Limb (tissue), 2 donors: ENCODE data around the gene CNTNAP2.
"Not testable (repeated sequence)": the region's sequence is repeated elsewhere in the genome, so short reads cannot be mapped to it uniquely, and the experiment has no call there.

Experiments
- DNase-seq, 2 donors: peaks; one replicate each; pipeline ENCODE4 v3.0.0-alpha.2; 2016; ENCODE audit errors: extremely low spot score in 2 of 2

The CNTNAP2 gene

GRCh38 chr7:147079921-147080420, 963.4 kb downstream of the CNTNAP2 start:
- DNase-seq = no peak

- no peak for DNase-seq
Measured at GRCh38 chr7:147081117-147081516, 964.5 kb downstream of the CNTNAP2 start.

DNA sequence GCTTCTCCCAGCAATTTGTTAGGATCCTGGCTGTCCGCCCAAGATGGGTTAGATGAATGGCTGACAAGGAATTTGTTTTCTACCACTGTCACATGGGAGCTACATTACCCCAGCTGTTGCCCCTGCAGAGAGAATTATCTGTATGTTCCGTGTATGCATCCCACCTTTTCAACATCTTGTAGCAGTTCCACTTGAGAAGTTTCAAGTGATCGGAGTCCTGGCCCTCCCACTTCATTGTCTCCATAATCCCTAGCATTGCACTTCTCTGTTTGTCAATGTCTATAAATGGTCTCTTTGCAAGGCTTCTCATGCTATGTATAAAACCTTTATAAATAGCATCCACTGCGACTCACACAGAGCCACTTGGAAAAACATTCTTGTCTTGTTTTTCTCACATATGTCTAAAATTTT, 972.5 kb downstream of the CNTNAP2 start:
- no peak for DNase-seq

GRCh38 chr7:147089608-147090007, 973.0 kb downstream of the CNTNAP2 start:
- no peak for DNase-seq

GRCh38 chr7:147096629-147097028, 980.0 kb downstream of the CNTNAP2 start:
- DNase-seq = no peak

DNA sequence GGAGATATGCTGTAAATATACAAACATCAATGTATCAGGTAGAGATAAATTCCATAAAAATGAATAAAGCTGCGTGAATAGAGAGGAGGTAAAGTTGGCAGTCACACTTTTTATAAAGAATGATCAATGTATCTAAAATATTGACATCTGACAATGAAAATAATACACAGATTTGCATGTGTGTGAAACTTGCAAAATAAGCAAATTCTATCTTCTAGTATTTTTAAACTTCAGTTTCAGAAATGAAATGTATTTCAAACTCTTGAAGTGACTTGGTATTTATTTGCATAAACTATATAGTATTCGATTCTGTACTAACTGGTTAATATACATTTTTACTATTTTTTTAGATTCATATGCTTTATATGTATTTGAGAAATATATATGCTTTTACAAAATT, 986.6 kb downstream of the CNTNAP2 start:
- DNase-seq = no peak

DNA sequence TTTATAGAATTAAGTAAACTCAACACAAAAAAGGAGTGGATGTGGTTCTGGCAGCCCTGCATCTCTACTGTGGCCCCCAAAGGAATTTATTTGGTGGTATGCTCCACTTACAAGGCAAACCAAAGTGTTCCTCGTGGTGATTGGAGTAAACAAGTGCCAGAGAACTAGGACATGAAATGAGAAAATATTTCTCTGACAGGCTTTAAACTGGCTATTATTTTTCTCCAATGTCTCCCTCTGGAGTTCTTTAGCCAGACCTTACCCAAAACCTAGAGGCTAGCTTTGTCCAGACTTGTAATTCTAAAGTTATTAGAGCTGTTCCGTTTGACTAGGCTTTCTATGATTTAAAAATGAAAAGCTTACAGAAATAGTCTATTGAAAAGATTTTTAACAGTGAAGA, 990.1 kb downstream of the CNTNAP2 start:
- DNase-seq = no peak

GRCh38 chr7:147114525-147114924, 997.9 kb downstream of the CNTNAP2 start:
- not testable (repeated sequence) for DNase-seq

- no peak for DNase-seq
Measured at GRCh38 chr7:147136352-147136751, 1019.8 kb downstream of the CNTNAP2 start.

DNA sequence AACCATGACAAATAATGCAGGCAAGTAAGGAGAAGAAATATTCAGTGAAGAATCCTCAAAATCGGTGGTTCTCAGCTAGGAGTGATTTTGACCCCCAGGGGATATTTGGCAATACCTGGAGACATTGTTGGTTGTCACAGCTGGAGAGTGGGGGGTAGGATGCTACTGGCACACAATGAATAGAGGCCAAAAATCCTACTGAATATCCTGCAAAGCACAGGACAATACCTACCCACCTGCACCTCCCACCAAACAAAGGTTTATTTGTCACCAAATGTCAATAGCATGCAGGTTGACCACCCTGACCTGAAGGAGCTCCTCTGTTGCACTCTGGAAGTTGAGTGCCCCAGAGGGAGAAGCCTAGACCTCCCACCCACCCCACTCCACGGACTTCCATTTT, 1028.6 kb downstream of the CNTNAP2 start:
- DNase-seq = no peak

- DNase-seq = no peak
Measured at GRCh38 chr7:147146169-147146568, 1029.6 kb downstream of the CNTNAP2 start.

- DNase-seq = no peak
Measured at GRCh38 chr7:147151661-147152060, 1035.1 kb downstream of the CNTNAP2 start.

DNA sequence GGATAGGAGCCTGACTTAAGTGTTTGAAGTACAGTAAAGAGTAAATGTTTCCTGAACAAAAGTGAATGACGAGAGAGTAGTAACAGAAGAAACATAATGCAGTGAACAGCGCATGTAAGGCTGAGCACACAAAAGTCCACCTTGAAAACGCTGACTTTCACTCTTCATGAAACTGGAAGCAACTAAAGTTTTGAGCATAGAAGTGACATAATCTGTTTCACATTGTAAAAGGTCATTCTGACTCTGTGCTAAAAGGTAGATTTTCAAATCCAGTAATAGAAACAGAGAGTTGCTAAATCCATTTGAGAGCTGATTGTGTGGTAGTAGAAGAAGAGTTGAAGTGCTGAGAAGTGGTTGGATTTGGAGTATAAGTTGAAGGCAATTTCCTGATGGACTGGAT, 1037.0 kb downstream of the CNTNAP2 start:
- no peak for DNase-seq

- no peak for DNase-seq
Measured at GRCh38 chr7:147161405-147161804, 1044.8 kb downstream of the CNTNAP2 start.

DNA sequence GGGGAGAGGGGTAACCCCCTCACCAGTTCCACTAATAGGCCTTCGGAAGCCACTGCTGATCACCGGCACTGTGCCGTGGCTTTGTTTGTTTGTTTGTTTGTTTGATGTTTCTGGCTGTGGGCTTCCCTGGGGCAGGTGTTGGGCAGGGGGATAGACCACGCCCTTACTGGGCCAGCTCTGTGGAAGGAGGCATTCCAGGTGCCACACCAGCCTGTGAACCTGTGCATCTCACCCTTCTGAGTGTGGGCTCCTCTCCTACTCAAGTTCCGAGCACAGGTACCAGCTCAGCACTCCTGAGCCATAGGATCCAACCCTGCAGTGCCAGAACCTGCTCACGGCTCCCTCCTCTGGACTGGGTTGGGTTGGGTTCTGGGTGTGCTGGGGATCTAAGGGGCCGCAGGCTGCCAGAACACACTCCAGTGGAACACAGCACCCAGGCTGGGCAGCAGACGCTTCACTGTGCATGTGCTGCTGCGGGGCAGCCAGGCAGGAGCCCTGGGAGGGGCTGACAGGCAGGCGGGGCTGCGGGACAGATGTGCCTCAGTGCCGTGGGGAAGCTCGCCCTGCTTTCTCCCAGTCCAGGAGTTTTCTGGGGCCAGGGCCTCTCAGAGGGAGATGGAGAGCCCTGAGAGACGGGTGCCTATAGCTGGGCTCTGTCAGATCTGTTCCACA, 1053.9 kb downstream of the CNTNAP2 start:
- DNase-seq = no peak

DNA sequence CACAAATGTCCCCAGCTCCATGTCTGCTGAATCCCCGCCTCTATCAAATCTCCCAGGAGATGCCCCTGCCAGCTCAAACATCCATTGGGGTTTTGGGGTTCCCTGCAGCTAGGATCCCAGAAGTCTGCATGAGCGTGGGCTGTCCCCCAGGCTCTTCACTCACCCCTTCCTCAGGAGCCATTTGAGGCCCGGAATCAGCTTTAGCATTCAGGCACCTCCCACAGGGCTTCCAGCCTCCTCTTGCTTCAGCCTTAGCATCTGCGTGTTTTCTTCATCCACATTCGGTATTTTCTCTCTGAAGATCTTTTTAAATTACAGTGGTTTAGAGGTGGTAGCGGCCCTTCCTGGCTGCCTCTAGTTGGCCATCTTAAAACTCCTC, 1054.4 kb downstream of the CNTNAP2 start:
- DNase-seq = no peak

DNA sequence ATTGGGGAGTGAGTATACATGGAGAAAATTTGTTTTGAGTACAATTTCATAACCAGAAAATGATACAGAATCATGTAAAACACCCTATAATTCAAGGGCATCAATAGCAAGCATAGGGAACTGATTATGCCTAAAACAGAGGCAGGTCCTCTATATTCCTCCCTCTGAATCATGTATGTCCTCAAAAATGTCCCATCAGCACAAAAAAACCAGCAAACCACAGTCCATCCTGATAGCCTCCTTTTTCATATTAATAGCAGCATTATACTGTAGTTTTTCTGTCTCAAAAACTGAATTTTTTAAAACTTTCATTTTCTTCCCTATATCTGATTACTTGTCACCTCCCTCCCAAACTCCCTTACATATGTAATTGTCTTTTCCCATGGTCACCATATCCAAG, 1057.3 kb downstream of the CNTNAP2 start:
- no peak for DNase-seq

GRCh38 chr7:147182874-147183273, 1066.3 kb downstream of the CNTNAP2 start:
- DNase-seq = no peak

DNA sequence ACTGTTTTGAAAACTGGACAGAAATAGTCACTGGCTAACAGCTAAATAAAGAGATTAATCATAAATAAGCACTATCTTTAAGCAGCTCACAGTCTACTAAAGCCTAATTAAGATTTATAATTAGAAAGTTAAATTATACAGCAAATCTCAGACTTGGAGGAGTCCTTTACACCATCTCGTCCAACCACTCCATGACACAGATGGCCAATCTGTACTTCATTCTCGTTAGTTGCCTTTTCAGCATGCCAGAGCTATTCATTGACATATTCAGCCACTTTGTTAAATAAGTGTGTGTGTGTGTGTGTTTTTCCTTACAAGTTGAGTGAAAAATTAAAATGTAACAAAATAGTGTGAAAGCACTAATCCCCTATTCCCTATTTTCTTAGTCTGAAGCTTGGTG, 1066.7 kb downstream of the CNTNAP2 start:
- no peak for DNase-seq

DNA sequence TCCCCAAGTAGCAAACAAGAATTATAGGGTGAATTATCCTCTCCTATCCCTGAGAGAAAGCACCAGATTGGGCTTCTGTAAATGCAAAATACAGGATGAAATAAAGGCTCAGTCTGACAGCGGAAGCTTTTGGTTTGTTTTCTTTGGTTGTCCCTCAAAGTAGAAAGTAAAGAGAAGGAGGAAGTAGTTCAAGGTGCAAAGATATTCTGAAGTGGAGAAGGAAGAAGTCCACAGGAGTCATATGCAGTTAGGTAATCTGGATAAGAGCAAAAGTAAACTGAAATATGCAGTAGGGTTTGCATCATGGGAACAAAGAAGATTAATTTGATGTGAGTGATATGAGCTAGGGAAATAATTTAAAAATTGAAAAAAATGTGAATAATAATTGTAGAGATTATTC, 1071.9 kb downstream of the CNTNAP2 start:
- no peak for DNase-seq

DNA sequence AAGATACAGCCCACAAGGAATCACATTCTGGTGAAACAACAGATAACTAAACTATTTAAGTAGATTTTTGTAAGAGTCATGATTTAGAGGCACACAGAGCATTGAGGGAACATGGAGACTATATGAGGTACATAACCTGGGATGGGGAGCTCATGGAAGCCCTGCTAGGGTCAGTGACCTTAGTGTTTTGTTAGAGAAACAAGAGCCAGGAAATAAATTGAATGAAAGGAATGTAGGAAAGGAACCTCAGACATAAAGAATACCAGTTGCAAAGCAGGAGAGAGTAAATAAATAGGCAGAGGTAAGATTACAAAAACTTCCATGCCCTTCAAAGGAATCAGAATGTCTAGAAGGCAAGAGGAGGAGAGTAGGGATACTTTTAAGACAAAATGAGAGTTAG, 1076.9 kb downstream of the CNTNAP2 start:
- no peak for DNase-seq

DNA sequence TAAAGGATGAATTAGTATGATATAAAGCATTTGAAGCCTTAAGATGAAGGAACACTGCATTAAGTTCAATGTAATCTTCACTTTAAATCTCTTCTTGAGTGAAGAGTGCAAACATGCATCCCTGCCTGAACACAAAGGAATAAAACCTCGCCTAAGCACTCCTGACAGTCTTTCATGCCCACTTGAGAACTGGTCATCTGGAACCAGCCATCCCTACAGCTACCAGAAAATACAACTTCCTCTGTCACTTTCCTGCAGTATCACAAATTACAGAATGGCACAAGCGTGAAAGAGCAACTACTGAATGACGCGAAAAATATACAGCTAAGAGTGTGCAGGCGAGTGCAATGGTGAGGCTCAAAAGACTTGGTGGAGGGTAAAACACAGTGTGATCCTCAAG, 1079.9 kb downstream of the CNTNAP2 start:
- no peak for DNase-seq

- no peak for DNase-seq
Measured at GRCh38 chr7:147197006-147197405, 1080.4 kb downstream of the CNTNAP2 start.

- DNase-seq = no peak
Measured at GRCh38 chr7:147199868-147200267, 1083.3 kb downstream of the CNTNAP2 start.
